GM19395 (cell line): Measurements from ENCODE around the gene CPEB1.
A peak's percentile ranks its signal among the peaks of the same experiment; 100 is the strongest.
"Not testable (repeated sequence)": the region's sequence is repeated elsewhere in the genome, so short reads cannot be mapped to it uniquely, and the experiment has no call there.

Experiments
- ATAC-seq: cut with Tn5 transposase; IDR thresholded peaks from one replicate; pipeline ENCODE4 v1.9.1; 2021; ENCODE audit warnings: mild to moderate bottlenecking, moderate library complexity; ENCODE audit not compliant: unreplicated experiment

CPEB1 gene

DNA sequence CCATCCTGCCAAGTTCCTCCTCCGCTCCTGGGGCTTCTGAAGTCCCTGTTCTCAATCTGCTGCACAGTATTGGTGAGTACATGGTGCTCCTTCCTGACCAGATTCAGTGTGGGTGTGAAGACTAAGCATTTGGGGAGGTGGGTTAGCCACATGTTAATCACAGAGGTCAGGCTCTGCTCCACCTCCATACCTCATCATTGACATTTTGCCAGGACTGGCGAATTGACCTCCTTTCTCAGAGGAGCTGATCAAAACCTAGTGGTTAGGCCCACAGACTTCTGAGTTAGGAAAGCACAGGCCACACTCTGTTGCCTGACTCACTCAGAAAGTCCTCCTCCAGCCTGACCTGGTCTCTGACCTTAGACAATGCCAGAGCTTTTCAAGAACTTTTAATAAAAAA is 98.5 kb downstream of the CPEB1 start:
- ATAC-seq = no peak

DNA sequence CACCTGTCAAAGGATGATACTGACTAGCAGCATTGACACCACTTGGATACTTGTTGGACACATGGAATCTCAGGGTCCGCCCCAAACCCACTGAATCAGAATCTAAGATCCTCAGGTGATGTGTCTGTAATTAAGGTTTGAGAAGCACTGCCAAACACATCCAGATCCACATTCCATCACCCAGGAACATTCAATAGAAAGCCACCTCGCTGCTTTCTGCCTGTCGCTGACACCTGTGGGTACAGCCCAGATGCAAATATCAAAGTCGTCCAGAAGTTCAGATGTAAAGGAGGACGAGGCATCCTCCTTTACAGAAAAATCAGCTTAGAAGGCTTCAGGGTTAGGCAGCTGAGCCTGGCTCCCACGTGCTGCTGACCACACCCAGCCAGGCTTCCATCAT is 101.7 kb downstream of the CPEB1 start:
- ATAC-seq = no peak

DNA sequence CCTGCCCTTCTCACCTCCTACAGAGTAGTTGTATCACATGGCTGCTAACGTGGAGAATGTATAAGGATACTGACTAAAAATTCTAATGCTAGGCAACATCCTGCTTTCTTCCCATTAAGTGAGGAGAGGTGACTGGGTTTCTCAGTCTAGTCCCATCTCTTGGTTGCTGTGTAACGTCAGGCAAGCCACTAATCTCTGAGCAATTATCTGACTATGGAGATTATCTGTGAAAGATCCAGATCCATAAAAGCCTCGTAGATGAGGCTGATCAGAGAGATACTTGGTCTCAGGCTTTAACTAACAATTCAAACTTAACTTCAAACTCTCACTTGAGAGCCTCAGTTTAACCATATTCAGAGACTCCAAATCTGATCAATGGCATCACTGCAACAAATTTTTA is 102.2 kb downstream of the CPEB1 start:
- ATAC-seq = no peak

DNA sequence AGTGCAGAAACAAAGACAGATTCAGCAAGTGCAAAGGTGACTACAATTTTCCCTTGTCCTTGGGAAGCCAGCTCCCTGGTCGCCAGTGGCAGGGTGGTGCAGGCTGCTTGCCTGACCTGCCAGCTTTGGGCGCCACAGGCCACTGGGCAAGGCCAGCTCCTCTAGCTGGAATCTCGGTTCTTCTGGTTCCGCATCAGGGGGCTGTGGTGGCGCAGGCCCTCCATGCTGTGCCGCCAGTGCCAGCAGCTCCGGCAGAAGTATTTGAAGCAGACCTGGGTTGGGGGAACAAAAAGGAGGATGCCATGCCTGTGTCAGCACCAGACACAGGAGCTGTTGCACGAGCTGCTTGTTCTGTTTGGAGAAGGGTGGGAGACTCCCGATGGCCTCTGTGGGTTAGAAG is 102.7 kb downstream of the CPEB1 start:
- no peak for ATAC-seq

DNA sequence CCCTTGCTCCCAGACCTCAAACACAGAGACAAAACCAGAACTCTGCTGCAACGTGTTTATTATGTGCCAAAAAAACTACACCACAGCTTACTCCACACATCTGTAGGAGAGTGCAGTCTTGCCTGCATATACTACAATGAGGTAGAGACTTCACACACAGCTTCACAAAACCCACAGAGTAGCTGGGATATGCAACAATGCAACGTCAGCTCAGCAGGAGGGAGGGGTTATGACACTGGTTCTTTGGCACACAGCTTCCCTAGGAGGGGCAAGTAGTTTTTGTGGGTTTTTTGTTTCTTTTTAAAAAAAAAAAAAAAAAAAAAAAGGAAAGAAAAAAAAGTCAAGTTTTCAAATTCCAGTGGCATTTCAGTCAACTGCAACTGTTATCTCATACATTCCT is 104.0 kb downstream of the CPEB1 start:
- ATAC-seq = no peak

DNA sequence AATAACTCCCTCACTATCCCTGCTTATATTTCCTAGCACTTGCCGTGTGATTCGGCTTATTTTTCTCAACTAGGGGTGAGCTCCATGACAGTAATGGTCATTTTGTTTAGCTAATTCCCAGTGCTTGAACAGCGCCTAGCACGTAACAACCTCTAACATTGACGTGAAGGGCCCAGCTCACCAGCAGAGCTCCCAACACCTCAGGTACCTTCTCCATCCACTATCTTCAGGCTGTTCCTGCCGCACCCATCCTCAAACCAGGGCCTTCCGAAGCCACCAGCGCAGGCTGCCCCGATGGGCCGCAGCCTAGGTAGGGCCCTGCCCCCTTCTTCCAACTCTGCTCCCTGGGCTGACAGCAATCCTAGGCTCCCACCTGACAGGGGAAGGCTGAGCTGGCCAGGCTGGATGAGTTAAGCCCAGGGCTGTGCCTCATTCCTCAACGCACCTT is 106.2 kb downstream of the CPEB1 start:
- ATAC-seq = peak; percentile 3

DNA sequence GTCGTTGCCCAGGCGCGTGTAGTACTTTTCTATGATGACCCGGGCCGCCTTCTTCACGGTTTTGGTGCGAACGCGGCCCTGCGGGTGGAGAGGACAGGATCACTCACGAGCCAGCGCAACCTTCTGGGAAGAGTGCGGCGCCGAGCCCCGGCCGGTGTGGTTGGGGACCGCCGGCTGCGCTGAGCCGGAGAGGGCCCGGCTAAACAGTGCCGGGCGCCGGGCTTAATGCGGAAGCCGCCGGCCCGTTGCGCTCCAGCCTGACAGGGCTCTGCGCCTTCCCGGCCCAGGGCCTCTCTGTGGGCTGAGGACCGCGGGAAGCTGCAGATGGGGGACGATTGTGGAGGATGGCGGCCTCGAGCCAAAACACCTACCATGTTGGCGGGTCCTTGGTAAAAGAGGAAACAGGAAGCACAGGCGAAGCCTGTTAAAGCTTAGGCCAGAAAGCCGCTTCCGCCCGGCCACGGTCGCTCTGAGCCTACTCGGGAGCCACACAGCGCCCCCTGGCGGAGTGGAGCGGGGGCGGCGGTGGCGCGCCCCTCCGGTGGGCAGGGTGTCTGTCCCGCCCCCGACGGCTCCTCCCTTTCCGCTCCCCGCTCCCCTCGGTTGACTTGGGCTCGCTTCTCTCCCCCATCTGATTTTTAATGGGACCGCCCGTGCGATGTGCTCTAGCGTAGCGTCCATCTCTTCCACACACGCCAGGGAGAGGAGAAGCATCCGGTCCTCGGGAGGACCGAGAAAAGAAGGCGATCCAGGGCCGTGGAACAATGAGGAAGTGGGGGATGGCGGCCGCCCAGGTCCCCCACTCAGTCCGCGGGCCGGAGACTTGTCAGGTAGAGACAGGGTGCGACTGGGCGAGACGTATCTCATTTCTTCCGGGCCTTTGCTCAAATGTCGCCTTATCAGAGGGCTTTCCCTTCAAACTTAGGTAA is 106.8 kb downstream of the CPEB1 start, which contains the start of gene RPS17:
RPS17 (minus strand) TSS at position 403 of the 929 bp plus-strand sequence; CDS start at position 374, 29 bp downstream.
- peak; percentile 94 for ATAC-seq

DNA sequence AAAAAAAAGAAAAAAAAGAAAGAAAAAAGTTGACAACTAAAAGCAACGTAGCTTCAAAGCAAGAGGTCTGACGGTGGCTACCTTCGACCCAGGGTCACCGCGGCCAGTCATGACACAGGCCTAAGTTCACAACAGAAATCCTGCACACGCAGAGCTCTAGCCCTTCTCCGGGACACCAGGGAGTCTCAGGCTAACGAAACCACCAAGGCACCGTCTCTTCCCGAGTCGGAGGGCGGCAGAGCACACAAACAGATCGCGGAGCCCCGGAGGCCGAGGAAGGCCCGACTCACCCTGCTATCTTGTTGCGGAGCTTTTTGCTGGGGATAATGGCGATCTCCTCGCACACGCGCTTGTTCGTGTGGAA is 107.5 kb downstream of the CPEB1 start:
- ATAC-seq = peak; percentile 2

DNA sequence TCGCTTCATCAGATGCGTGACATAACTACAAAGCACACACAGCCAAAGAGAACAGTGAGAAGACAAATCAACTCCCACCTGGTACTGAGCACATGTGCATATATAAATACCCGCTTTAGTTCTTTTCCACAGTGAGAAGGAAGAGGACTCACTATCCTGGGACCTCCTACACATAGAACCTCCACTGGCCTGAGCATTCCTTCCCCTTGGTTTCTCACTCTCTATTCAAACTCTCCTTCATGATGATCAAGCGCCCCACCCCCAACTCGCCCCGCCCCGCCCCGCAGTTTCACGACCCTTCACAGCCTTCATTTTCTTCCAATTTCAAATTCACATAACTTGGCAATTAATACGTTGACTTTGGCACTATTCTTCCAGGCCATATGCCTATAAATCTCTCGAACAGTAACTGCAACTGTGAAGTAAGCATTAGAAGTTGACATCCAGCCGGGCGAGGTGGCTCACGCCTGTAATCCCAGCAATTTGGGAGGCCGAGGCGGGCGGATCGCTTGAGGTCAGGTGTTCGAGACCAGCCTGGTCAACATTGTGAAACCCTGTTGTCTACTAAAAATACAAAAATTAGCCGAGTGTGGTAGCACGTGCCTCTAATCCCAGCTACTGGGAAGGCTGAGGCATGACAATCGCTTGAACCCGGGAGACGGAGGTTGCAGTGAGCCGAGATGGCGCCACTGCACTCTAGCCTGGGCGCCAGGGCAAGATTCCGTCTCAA is 108.0 kb downstream of the CPEB1 start:
- no peak for ATAC-seq

DNA sequence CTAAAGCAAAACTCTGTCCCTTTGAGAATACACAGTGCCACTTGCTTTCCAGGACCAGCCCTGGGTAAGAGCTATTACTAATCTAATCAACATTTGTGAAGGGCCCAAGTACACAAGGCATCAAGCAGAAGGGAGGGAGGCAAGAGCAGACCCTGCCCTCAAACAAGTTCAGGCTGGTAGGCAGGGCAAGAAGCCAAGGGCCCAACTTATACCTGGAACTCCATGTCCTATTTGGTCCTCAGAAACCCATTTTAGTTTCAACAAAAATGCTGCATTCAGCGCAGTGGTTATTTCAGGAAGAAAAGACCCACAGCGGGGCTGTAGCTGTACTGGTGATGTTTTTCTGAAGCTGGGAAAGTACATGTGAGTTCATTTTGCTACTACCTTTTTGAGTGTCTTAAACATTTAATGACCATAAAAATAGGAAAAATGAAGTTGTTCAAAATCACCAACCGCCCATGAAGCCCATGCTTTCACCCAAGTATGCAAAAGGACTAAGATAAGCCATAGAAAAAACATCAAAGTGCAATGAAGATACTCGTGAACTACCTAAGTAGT is 109.7 kb downstream of the CPEB1 start:
- no peak for ATAC-seq

DNA sequence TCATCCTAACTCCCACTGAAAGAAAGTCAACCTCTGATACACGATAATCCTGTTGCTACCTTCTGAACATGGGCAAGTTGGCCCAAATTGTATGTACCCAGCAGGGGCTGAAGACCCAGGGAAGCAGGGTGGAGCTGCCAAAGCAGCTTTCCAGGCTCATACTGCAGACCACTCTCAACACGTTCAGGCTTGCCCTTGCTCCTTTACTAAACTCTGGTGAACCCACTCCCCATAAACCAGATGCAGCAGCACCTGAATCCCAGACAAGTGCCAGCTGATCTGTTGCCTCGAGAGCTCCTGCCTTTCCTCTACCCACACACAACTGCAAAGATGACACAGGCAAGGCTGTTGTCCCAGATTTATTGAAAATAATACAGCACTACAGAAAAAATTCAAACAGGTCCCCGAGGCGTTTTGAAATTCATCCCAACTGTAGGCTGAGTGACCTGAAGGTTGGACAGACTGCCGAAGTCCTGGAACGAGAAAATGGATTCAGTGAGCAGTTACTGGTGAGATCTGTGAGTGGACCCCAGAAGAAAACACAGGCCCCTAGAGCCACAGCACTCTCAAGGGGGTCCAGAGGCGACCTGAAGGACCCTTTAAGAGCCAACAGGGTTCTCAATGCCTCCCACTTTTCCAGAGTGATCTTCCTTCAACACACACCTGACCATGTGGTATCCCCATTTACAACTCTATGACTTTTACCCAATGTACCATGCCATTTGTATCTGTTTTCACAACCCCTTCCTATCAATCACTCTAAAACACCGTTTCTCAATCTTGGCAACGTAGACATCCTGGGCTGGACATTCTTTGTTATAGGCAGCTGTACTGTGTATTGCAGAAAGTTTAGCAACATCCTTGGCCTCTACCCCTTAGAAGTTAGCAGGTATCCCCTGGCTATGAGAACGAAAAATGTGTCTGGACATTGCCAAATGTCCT is 110.5 kb downstream of the CPEB1 start:
- ATAC-seq = no peak

DNA sequence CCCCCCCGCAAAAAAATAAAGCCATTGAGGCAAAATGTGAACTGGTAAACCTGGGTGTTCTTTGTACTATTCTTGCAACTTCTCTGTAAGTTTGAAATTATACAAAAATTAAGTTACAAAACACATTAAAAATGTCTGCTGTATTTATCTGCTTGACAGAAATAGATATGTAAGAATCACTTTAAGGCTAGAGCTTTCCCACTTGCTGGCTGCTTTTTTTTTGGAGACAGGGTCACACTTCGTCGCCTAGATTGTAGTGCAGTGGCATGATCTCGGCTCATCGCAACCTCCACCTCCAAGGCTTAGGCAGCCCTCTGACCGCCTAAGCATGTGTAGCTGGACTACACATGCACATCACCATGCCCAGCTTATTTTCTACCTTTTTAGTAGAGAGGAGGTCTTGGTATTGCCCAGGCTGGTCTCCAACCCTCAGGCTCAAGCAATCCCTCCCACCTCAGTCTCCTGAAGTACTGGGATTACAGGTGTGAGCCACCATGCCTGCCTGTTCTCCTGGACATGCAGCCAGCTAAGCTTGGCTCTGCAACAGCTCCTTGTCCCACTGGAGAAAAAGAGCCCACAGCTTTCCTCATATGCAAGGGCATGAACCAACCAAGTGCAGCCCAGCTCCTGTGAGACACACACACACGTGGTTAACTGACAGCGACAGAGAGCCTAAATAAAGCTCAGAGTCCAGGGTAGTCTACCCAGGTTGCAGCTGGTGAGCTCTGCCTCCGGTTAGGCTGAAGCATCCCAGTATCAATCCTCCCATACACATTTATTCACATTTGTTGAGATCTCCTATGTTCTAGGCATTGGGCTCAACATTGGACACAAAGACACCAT is 111.4 kb downstream of the CPEB1 start:
- no peak for ATAC-seq

DNA sequence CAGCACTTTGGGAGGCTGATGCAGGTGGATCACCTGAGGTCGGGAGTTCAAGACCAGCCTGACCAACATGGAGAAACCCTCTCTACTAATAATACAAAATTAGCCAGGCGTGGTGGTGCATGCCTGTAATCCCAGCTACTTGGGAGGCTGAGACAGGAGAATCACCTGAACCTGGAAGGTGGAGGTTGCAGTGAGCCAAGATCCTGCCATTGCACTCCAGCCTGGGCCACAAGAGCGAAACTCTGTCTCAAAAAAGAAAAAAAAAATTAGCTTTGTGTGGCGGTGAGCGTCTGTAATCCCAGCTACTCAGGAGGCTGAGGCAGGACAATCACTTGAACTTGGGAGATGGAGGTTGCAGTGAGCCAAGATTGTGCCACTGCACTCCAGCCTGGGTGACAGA is 112.0 kb downstream of the CPEB1 start:
- not testable (repeated sequence) for ATAC-seq

DNA sequence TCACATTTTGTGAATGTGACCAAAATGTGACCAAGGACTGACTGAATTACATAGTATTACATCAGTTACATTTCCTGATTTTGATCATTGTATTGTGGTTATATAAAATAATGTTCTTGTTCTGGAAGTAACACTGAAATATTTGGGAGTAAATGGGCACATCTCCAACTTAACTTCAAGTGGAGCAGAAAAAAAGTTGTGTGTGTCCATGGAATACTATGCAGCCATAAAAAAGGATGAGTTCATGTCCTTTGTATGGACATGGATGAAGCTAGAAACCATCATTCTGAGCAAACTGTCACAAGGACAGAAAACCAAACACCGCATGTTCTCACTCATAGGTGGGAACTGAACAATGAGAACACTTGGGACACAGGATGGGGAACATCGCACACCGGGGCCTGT is 112.7 kb downstream of the CPEB1 start:
- not testable (repeated sequence) for ATAC-seq

DNA sequence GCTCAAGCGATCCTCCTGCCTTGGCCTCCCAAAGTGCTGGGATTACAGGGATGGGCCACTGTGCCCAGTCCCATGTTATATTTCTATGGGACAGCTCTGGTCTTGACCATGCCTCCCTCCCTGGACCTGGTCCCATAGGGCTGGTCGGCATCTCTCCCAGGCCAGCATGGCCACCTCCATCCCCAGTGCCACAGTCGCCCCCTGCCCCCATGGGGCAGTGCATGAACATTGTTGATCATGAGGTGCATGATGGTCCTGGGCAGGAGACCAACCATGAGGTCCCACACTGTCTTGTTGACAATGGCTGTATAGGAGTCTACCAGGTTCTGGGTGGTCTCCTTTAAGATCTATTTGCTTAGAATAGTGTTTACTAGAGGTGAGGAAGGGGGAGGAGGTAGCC is 113.4 kb downstream of the CPEB1 start:
- ATAC-seq = no peak

DNA sequence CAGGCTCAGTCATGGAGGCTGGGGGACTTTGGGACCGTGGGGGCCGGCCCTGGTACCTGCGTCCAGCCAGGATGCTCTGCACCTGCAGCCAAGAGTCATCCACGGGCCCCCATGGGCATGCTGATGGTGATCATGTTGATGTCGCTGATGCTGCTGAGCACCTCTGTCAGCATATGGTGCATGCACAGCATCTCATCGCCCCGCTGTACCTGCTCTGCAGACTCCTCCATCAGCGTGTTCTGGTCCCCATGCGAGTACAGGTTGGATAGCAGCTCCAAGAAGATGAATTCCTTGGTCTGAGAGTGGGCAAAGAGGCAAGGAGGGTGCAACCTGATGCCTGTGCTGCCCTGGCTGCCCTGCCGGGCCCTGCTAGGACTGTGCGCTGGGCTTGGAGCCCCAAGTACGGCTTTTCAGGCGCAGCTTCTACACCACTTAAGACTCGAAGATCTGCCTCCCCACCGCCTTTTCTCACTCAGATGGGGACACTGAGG is 114.1 kb downstream of the CPEB1 start:
- ATAC-seq = no peak

DNA sequence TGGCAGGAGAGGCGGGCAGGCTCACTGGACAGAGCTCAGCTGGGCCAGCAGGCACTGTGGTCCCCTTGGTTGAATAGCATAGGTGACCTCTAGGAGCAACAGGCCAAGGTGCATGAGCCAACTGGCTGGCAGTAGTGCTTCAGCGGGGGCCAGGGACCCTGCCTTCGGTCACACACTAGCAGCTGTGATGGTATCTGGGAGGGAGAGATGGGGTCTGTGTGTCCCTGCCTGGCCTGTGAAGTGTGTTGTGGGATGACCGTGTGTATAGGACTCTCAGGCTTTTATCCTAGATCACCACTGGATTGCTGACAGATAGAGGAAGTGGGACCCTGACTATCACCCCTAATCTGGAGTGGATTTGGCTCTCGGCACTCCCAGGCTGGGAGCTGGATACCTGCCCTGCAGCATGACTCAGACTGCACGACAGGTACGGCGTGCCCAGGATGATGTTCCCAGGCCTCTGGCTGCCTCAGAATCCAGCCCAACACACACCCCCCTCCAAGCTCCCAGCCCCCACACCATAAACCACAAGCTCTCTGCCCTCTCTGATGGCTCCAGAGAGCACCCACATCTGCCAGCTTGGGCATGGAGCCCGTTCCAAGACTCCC is 114.7 kb downstream of the CPEB1 start:
- no peak for ATAC-seq

DNA sequence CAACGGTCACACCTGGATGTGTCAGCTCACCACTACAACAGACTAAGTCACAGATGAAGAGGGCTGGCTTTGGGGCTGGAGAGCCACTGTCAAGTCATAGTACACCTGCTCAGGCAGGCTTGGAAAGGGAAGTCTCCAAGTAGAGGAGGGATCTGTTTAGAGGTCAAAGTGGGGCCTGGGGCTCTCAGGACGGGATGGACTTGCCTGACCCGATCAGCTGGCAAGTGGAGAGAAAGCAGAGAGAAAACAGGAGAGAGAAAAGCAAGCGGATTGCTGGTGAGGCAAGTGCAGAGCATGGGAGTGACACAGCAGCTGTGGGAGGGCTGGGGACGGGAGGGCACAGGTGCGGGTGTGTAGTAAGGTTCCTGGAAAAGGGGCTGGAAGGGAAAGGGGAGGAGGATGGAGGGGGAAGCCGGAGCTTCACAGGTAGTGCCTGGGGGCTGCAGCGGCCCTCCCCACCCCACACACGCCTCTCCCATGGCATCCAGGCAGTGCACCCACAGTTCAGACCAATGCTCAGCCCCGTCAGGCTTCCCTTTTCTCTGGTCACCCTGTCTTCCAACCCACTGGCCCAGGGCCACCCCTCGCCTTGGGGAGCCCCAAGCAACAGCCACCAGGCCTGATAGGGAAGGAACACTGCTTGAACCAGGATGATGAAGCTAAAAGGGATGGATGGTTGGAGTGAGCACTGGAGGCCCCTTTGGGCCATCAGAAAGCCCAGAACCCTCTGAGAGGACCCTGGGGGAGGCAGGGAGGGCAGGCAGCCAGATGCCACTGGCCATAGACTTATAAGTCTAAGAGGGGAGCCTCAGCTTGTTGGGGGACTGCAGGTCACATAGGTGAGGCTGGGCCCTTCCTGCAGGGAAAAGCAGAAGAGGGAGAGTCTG is 115.4 kb downstream of the CPEB1 start:
- no peak for ATAC-seq
